Breast epithelium (tissue), 4 donors: ENCODE measurements around the gene COL5A1. TPM values are rescaled to one million over a fixed set of nuclear protein-coding genes. Genes with fewer than 3 reads are reported as not detected.

Experiments used
- DNase-seq, 2 donors: peaks; one replicate each; pipeline ENCODE4 v3.0.0-alpha.2; 2019; ENCODE audit warnings: low spot score in 2 of 2
- H3K27ac ChIP-seq, 2 donors: fragments of 200-600 bp; sonication (generic) in 1 of 2; one replicate each; pipeline ENCODE4 v1.5.1; 2016 to 2019; ENCODE audit warnings: mild to moderate bottlenecking in 1 of 2
- H3K27me3 ChIP-seq, 2 donors: fragments of 200-600 bp; sonication (generic) in 1 of 2; one replicate each; pipeline versions ENCODE4 v1.5.1 to v1.6.0; 2017 to 2019; ENCODE audit warnings: control low read depth in 1 of 2, mild to moderate bottlenecking in 1 of 2
- H3K36me3 ChIP-seq: fragments of 200-600 bp; one replicate; pipeline ENCODE4 v1.5.1; 2019
- H3K4me1 ChIP-seq, 2 donors: fragments of 200-600 bp; sonication (generic); one replicate each; pipeline ENCODE4 v1.5.1; 2016 to 2019; ENCODE audit warnings: control low read depth in 1 of 2
- H3K4me3 ChIP-seq, 3 donors: fragments of 200-600 bp; sonication (generic); 1 replicate in 2 of 3; 2 replicates in 1 of 3; pipeline ENCODE4 v1.5.1; 2016 to 2019; ENCODE audit warnings: mild to moderate bottlenecking in 3 of 3, moderate library complexity in 2 of 3
- H3K9me3 ChIP-seq, 2 donors: fragments of 200-600 bp; sonication (generic) in 1 of 2; one replicate each; pipeline ENCODE4 v1.5.1; 2016 to 2019; ENCODE audit warnings: control low read depth in 1 of 2
- CTCF ChIP-seq, 3 donors: fragments of 450-650 bp; IDR thresholded peaks; one replicate each; pipeline ENCODE4 v1.5.1; 2016 to 2017; ENCODE audit warnings: antibody characterized with exemption in 3 of 3, mild to moderate bottlenecking in 3 of 3, moderate library complexity in 3 of 3
- POLR2A ChIP-seq: fragments of 450-650 bp; IDR thresholded peaks from one replicate; pipeline ENCODE4 v1.6.1; 2016; ENCODE audit warnings: antibody characterized with exemption, mild to moderate bottlenecking, moderate library complexity
- POLR2AphosphoS5 ChIP-seq, 3 donors: sonication (generic); formaldehyde crosslinking; IDR thresholded peaks; one replicate each; pipeline ENCODE4 v1.6.1; 2017; ENCODE audit warnings: antibody characterized with exemption in 3 of 3
- intact Hi-C: fragments of 100-400 bp; cut with DNase I; formaldehyde crosslinking; loops from one replicate; pipeline ENCODE4 v1.15.1; 2023; ENCODE audit warnings: low total_unique reads
- total RNA-seq, 3 donors: library from RNA; depleted of rRNA; stranded (reverse); fragments of >200 nt; gene quantifications; one replicate each; pipeline ENCODE4 v1.1.0, GENCODE V29; 2016

The COL5A1 gene
- total RNA-seq, 3 donors from 2014 or later, result 12.1 to 17.0 (median 15.4) TPM

DNA sequence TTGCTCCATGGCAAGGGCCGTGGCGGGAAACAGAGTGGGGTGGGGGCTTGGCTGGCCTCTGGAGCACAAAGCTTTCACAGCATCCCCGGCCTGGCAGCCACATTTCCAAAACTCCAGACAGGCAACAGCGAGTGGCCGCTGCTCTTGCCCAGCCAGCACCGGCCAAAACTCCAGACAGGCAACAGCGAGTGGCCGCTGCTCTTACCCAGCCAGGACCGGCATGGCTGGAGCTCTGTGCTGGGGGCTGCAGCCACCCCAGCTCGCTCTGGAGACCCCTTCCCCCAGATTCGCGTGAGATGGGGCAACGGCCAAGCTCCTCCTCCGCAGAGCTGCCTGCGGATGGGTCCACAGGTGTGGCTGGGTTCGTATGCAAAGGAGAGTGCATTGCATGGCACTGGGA, 98.5 kb downstream of the COL5A1 start:
- DNase-seq, result no peak
- TF ChIP-seq CTCF (IDR thresholded peaks at IDR 0.05) (no peak), POLR2A (no peak), POLR2AphosphoS5 (IDR thresholded peaks at IDR 0.05) (no peak)
- intact Hi-C loops, result no loop called here
- Histone ChIP-seq H3K27me3 (no peaks in the 10 kb centered on the region), H3K4me3 (no peak overlapping the region), H3K9me3 (no peaks in the 10 kb centered on the region), H3K27ac (no peak overlapping the region), H3K4me1 (no peaks in the 10 kb centered on the region), H3K36me3 (no peaks in the 10 kb centered on the region)

- Histone ChIP-seq H3K4me1 (no peaks in the 10 kb centered on the region), H3K9me3 (no peaks in the 10 kb centered on the region), H3K27ac (no peak overlapping the region), H3K4me3 (no peak overlapping the region), H3K27me3 (no peaks in the 10 kb centered on the region), H3K36me3 (no peaks in the 10 kb centered on the region)
- TF ChIP-seq POLR2A, result no peak
- no peak for TF ChIP-seq CTCF (IDR thresholded peaks at IDR 0.05)
- no peak for TF ChIP-seq POLR2AphosphoS5 (IDR thresholded peaks at IDR 0.05)
- intact Hi-C loops, result no loop called here
- DNase-seq, result no peak
Measured at GRCh38 chr9:134741846-134742245, 100.2 kb downstream of the COL5A1 start.

DNA sequence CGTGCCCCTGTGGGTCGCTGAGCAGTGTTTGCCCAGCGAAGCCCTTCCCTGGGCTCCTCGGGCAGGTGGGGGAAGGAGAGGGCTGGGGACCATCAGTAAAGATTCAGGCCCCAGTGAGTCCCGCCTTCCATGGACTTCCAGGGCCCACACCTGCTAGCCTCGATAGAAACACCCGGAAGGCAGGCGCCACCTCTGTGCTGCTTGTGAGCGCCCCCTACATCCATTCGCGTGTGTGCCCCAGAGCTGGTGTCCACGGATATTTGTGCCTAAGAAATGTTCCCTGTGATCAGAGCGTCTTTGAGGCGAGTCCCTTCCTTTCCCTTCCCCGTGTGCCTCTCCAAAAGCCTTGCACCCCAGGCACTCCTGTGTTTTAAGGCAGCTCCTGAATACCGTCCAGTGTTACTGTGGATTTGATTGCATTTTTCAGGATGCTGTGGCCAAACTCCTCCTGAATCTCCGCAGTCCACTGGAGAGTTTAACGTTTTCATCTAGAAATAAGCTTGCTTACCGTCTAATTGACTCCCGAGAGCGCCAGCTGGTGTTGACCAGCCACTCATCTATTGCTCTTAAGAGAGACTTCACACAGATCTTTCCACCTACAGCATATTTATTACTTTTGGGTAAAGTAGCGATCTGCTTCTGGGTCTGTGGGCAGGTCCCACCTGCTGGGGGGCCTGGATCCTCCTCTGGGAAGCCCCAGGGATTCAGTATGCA, 101.4 kb downstream of the COL5A1 start:
- H3K27me3 ChIP-seq, result no peaks in the 10 kb centered on the region
- intact Hi-C loops, result no loop called here
- no peak for DNase-seq
- TF ChIP-seq CTCF (IDR thresholded peaks at IDR 0.05), result no peak
- TF ChIP-seq POLR2AphosphoS5 (IDR thresholded peaks at IDR 0.05), result no peak
- TF ChIP-seq POLR2A, result no peak
- H3K4me3 ChIP-seq, result no peak overlapping the region
- no peak overlapping the region for H3K27ac ChIP-seq
- no peaks in the 10 kb centered on the region for H3K36me3 ChIP-seq
- H3K9me3 ChIP-seq, result no peaks in the 10 kb centered on the region
- no peaks in the 10 kb centered on the region for H3K4me1 ChIP-seq

DNA sequence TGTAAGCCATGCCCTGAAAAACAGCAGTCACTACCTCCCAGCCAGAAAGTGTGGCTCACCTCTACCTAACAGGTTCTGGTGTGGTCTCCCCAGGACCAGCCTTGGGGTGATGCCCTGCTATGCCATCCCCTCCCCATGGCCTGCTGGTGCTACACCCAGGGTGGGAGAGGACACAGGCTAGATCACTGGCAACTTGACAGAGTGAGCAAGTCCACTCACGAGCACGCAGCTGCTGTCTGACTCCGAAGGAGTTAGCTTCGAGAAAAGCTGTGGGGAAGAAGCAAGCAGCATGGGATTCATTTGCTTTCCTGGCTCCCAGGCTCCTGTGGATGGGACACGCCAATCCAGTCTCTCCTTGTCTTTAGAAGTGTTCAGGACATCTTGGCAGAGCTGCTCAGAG, 102.2 kb downstream of the COL5A1 start:
- Histone ChIP-seq H3K27ac (no peak overlapping the region), H3K4me1 (no peaks in the 10 kb centered on the region), H3K36me3 (no peaks in the 10 kb centered on the region), H3K9me3 (no peaks in the 10 kb centered on the region), H3K27me3 (no peaks in the 10 kb centered on the region), H3K4me3 (no peak overlapping the region)
- no peak for DNase-seq
- intact Hi-C loops, result loop anchor here (2.0 kb wide), 1 partner anchor 45 kb away; no protein-coding TSS in a partner anchor
- TF ChIP-seq CTCF (IDR thresholded peaks at IDR 0.05), result no peak
- TF ChIP-seq POLR2A, result no peak
- TF ChIP-seq POLR2AphosphoS5 (IDR thresholded peaks at IDR 0.05), result no peak

DNA sequence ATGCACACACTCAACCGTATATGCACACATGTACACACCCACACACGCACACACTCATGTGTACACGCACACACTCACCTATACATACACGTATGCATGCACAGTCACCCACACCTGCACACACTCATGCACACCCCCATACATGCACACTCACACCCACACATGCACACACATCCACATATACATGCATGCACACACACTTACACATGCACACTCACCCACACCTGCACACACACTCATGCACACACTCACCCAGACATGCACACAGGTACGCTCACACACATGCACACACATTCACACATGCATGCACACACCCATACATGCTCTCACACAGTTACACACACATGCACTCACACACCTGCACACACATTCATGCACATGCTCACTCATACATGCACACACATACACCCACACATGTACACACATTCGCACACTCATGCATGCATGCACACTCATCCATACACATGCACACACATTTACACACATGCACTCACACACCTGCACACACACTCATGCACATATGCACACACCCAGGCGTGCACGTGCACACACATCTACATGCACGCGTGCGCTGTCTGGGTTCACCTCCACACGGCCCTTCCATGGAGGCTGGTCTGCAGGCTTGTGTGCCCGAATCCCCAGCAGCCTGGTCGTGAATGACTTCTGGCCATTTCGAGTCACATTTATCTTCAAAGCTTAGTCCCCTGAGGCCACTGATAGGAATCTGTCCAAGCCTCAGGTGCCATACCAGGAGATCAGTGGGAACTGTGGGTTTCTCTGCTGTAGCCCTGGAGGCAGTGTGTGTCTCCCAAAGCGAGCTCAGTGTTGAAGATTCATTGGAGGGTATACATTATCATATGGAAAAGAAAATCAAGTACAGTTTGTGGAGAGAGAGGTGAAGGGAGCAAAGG, 103.0 kb downstream of the COL5A1 start:
- intact Hi-C loops, result loop anchor here (2.0 kb wide), 1 partner anchor 46 kb away; no protein-coding TSS in a partner anchor
- DNase-seq, result no peak
- TF ChIP-seq CTCF (IDR thresholded peaks at IDR 0.05), result no peak
- TF ChIP-seq POLR2A, result no peak
- TF ChIP-seq POLR2AphosphoS5 (IDR thresholded peaks at IDR 0.05), result no peak
- Histone ChIP-seq H3K36me3 (no peaks in the 10 kb centered on the region), H3K4me3 (no peak overlapping the region), H3K27ac (no peak overlapping the region), H3K27me3 (no peaks in the 10 kb centered on the region), H3K9me3 (no peaks in the 10 kb centered on the region), H3K4me1 (no peaks in the 10 kb centered on the region)
